Measurements from ENCODE around the gene MEIS1. TPM values are rescaled to one million over a fixed set of nuclear protein-coding genes. Genes with fewer than 3 reads are reported as not detected.

The MEIS1 gene
- total RNA-seq, 2 experiments from 2014 or later = 5.4 to 7.3 TPM

DNA sequence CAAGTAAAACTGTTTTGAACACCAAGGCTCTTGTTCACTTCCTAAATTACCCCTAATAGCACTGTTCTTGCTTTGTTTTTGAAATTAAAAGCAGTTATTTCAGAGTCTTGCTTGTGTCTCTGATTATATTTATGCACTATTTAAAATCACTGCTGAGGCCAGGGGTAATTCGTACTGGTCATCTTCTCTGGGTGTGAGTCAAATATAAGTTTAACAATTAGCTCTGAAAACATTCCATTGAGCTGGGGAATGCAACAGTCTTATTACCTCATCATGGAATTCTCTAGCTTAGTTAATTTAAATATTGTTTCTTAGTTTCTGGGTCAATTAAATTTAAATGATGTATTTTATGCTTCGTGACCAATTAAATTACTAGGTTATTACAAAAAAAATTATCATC, 135.0 kb downstream of the MEIS1 start:
- Histone ChIP-seq H3K36me3 (ENCODE audit: insufficient read depth, low read length) (no peaks in the 10 kb centered on the region), H3K4me3 (ENCODE audit: low read depth, low read length, poor library complexity, severe bottlenecking) (no peak overlapping the region), H3K9me3 (ENCODE audit: low read length) (no peaks in the 10 kb centered on the region), H4K20me1 (ENCODE audit: insufficient read depth, low read length) (no peaks in the 10 kb centered on the region), H2AFZ (ENCODE audit: low read length) (no peak overlapping the region), H3K9me2 (ENCODE audit: insufficient read depth, low read length) (no peaks in the 10 kb centered on the region), H3K27ac (ENCODE audit: low read depth, low read length, poor library complexity, severe bottlenecking) (no peak overlapping the region), H3K4me2 (ENCODE audit: low read length) (peak overlapping the region; percentile 37; the same call in 1 of the 2 replicates), H3K79me2 (ENCODE audit: insufficient read depth, low read depth, low read length) (no peaks in the 10 kb centered on the region), H3K4me1 (ENCODE audit: insufficient read depth, low read length, poor library complexity, severe bottlenecking) (peaks cover 7% of the 10 kb centered on the region)
- CTCF ChIA-PET (ENCODE audit: unreplicated experiment) = no interaction called here
- POLR2A ChIA-PET = interaction anchor here (1.1 to 1.4 kb wide), 2 partner anchors 16 to 108 kb away, joined by 3 to 6 read pairs; no protein-coding TSS in a partner anchor
- no peak for DNase-seq (ENCODE audit: low spot score)
- intact Hi-C loops (cut with micrococcal nuclease; ENCODE audit: unreplicated experiment) = loop anchor here (10.0 kb wide), 1 partner anchor 135 kb away; the partner anchor contains the start of gene MEIS1
- TF ChIP-seq, protein P1, sequence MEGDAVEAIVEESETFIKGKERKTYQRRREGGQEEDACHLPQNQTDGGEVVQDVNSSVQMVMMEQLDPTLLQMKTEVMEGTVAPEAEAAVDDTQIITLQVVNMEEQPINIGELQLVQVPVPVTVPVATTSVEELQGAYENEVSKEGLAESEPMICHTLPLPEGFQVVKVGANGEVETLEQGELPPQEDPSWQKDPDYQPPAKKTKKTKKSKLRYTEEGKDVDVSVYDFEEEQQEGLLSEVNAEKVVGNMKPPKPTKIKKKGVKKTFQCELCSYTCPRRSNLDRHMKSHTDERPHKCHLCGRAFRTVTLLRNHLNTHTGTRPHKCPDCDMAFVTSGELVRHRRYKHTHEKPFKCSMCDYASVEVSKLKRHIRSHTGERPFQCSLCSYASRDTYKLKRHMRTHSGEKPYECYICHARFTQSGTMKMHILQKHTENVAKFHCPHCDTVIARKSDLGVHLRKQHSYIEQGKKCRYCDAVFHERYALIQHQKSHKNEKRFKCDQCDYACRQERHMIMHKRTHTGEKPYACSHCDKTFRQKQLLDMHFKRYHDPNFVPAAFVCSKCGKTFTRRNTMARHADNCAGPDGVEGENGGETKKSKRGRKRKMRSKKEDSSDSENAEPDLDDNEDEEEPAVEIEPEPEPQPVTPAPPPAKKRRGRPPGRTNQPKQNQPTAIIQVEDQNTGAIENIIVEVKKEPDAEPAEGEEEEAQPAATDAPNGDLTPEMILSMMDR (conservative IDR thresholded peaks at IDR 0.05; ENCODE audit: low read length) = no peak
- TF ChIP-seq EZH2phosphoT487 (IDR thresholded peaks at IDR 0.05; ENCODE audit: borderline replicate concordance, low read depth, low read length) = no peak
- no TSS peak for BruUV-seq (replicated peaks)

DNA sequence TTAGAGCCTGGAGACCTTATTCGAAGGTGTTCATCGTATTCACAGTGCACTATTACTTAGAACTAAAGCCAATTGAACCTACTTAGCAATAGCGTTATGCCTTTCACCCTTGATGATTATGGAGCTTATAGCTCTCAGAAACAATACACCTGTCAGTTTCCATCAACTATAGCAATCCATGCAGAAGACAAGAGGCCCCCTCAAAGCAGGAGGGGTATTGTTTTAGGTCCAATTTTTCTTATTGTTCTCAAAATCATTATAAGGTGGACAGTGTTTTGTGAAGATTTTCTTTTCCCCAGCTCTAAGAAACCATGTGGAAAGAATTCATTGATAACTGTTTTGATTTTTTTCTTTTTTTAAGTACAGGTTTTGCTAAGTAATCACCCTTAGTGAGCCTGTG, 135.5 kb downstream of the MEIS1 start:
- no peak overlapping the region for H2AFZ ChIP-seq (ENCODE audit: low read length)
- no peaks in the 10 kb centered on the region for H3K9me3 ChIP-seq (ENCODE audit: low read length)
- no peak overlapping the region for H3K27ac ChIP-seq (ENCODE audit: low read depth, low read length, poor library complexity, severe bottlenecking)
- intact Hi-C loops (cut with micrococcal nuclease; ENCODE audit: unreplicated experiment) = no loop called here
- no peak for TF ChIP-seq EZH2phosphoT487 (IDR thresholded peaks at IDR 0.05; ENCODE audit: borderline replicate concordance, low read depth, low read length)
- TF ChIP-seq, protein P1 (conservative IDR thresholded peaks at IDR 0.05; ENCODE audit: low read length) = no peak
- H3K4me1 ChIP-seq (ENCODE audit: insufficient read depth, low read length, poor library complexity, severe bottlenecking) = peaks cover 7% of the 10 kb centered on the region
- no peak overlapping the region for H3K4me2 ChIP-seq (ENCODE audit: low read length)
- no peaks in the 10 kb centered on the region for H3K9me2 ChIP-seq (ENCODE audit: insufficient read depth, low read length)
- CTCF ChIA-PET (ENCODE audit: unreplicated experiment) = no interaction called here
- H3K36me3 ChIP-seq (ENCODE audit: insufficient read depth, low read length) = no peaks in the 10 kb centered on the region
- POLR2A ChIA-PET = interaction anchor here (1.1 to 1.4 kb wide), 2 partner anchors 16 to 109 kb away, joined by 3 to 6 read pairs; no protein-coding TSS in a partner anchor
- BruUV-seq (replicated peaks) = no TSS peak
- no peaks in the 10 kb centered on the region for H3K79me2 ChIP-seq (ENCODE audit: insufficient read depth, low read depth, low read length)
- H3K4me3 ChIP-seq (ENCODE audit: low read depth, low read length, poor library complexity, severe bottlenecking) = no peak overlapping the region
- no peaks in the 10 kb centered on the region for H4K20me1 ChIP-seq (ENCODE audit: insufficient read depth, low read length)
- no peak for DNase-seq (ENCODE audit: low spot score)

DNA sequence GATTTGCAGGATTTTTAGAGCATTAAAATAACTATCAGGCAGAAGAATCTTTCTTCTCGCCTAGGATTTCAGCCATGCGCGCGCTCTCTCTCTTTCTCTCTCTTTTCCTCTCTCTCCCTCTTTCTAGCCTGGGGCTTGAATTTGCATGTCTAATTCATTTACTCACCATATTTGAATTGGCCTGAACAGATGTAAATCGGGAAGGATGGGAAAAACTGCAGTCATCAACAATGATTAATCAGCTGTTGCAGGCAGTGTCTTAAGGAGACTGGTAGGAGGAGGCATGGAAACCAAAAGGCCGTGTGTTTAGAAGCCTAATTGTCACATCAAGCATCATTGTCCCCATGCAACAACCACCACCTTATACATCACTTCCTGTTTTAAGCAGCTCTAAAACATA, 137.0 kb downstream of the MEIS1 start:
- Histone ChIP-seq H3K9me2 (ENCODE audit: insufficient read depth, low read length) (no peaks in the 10 kb centered on the region), H3K27ac (ENCODE audit: low read depth, low read length, poor library complexity, severe bottlenecking) (no peak overlapping the region), H3K9me3 (ENCODE audit: low read length) (no peaks in the 10 kb centered on the region), H3K4me1 (ENCODE audit: insufficient read depth, low read length, poor library complexity, severe bottlenecking) (peaks cover 7% of the 10 kb centered on the region), H2AFZ (ENCODE audit: low read length) (no peak overlapping the region), H3K4me3 (ENCODE audit: low read depth, low read length, poor library complexity, severe bottlenecking) (no peak overlapping the region), H4K20me1 (ENCODE audit: insufficient read depth, low read length) (no peaks in the 10 kb centered on the region), H3K36me3 (ENCODE audit: insufficient read depth, low read length) (no peaks in the 10 kb centered on the region), H3K79me2 (ENCODE audit: insufficient read depth, low read depth, low read length) (no peaks in the 10 kb centered on the region), H3K4me2 (ENCODE audit: low read length) (no peak overlapping the region)
- ChIA-PET POLR2A (interaction anchor here (1.0 to 1.2 kb wide), 2 partner anchors 10 to 36 kb away, joined by 3 to 4 read pairs; no protein-coding TSS in a partner anchor), CTCF (ENCODE audit: unreplicated experiment) (no interaction called here)
- no peak for DNase-seq (ENCODE audit: low spot score)
- intact Hi-C loops (cut with micrococcal nuclease; ENCODE audit: unreplicated experiment) = no loop called here
- no TSS peak for BruUV-seq (replicated peaks)
- no peak for TF ChIP-seq EZH2phosphoT487 (IDR thresholded peaks at IDR 0.05; ENCODE audit: borderline replicate concordance, low read depth, low read length)
- TF ChIP-seq, protein P1 (conservative IDR thresholded peaks at IDR 0.05; ENCODE audit: low read length) = no peak
